ENCODE measurements around the gene SIPA1. TPM values are rescaled to one million over a fixed set of nuclear protein-coding genes. Genes with fewer than 3 reads are reported as not detected.

The SIPA1 gene
- total RNA-seq, 1 donor from 2014 or later: 3.9 TPM

Small RNA genes within 50 kb of the gene (small RNA-seq; reads per million reads assigned to genes)
- not detected for gene MIR4489 (ENCODE audit: low replicate concordance)
- gene MIR4690 (ENCODE audit: low replicate concordance): 0.08 reads per million
- gene RN7SL309P (ENCODE audit: low replicate concordance): not detected

Other genes with a start within 250 kb of the SIPA1 start
- 8.4 TPM for gene NEAT1, start 215.3 kb upstream of the SIPA1 start, total RNA-seq
- 8,183 TPM for gene MALAT1, start 139.1 kb upstream of the SIPA1 start, total RNA-seq
- 34.2 TPM for gene SCYL1, start 113.0 kb upstream of the SIPA1 start, total RNA-seq
- gene LTBP3, start 79.7 kb upstream of the SIPA1 start, total RNA-seq: 38.6 TPM
- gene ZNRD2, start 67.6 kb upstream of the SIPA1 start, total RNA-seq: 20.7 TPM
- gene FAM89B, start 65.6 kb upstream of the SIPA1 start, total RNA-seq: 21.9 TPM
- 14.0 TPM for gene EHBP1L1, start 62.0 kb upstream of the SIPA1 start, total RNA-seq
- gene KCNK7, start 42.3 kb upstream of the SIPA1 start, total RNA-seq: not detected
- gene MAP3K11, start 23.9 kb upstream of the SIPA1 start, total RNA-seq: 6.9 TPM
- gene PCNX3, start 22.3 kb upstream of the SIPA1 start, total RNA-seq: 10.1 TPM
- gene RELA, start 24.8 kb downstream of the SIPA1 start, total RNA-seq: 9.8 TPM
- 36.4 TPM for gene KAT5, start 74.2 kb downstream of the SIPA1 start, total RNA-seq
- gene RNASEH2C, start 82.7 kb downstream of the SIPA1 start, total RNA-seq: 8.1 TPM
- gene AP5B1, start 142.9 kb downstream of the SIPA1 start, total RNA-seq: 5.4 TPM
- under 0.01 TPM for gene OVOL1, start 149.0 kb downstream of the SIPA1 start, total RNA-seq
- 10.8 TPM for gene SNX32, start 195.9 kb downstream of the SIPA1 start, total RNA-seq
- 666 TPM for gene CFL1, start 220.1 kb downstream of the SIPA1 start, total RNA-seq
- gene MUS81, start 222.3 kb downstream of the SIPA1 start, total RNA-seq: 31.0 TPM
- 8.4 TPM for gene EFEMP2, start 234.7 kb downstream of the SIPA1 start, total RNA-seq
- gene CTSW, start 241.7 kb downstream of the SIPA1 start, total RNA-seq: not detected

Measured in temporal lobe (tissue), 2 donors.